Measurements from ENCODE around the gene EYS. TPM values are rescaled to one million over a fixed set of nuclear protein-coding genes. Genes with fewer than 3 reads are reported as not detected.
"Not testable (repeated sequence)": the region's sequence is repeated elsewhere in the genome, so short reads cannot be mapped to it uniquely, and the experiment has no call there.

The EYS gene
- total RNA-seq, 4 donors from 2014 or later, result 0.12 to 1.4 (median 0.22) TPM

DNA sequence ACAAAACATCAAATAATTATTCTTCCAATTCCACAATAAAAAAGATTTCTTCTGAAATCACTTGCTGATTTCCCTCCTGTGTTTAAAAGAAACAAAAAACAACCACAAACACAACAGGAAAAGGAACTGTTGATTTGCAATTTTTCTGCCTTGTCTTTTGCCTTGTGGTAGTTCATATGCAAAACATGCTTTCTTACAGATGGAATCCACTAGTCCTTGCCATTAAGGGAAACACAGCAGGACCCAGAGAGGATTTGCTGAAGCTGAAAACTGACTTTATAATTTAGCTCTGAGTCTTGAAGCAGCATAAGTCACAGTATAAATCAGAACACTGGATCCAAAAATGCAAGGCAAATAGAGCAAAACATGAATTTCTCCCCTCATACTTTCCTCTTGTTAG lies 1742.7 kb downstream of the EYS start:
- ATAC-seq (ENCODE audit: low FRiP score) (no peak), DNase-seq (ENCODE audit: low spot score) (no peak)
- no peak for TF ChIP-seq CTCF (IDR thresholded peaks at IDR 0.05)

DNA sequence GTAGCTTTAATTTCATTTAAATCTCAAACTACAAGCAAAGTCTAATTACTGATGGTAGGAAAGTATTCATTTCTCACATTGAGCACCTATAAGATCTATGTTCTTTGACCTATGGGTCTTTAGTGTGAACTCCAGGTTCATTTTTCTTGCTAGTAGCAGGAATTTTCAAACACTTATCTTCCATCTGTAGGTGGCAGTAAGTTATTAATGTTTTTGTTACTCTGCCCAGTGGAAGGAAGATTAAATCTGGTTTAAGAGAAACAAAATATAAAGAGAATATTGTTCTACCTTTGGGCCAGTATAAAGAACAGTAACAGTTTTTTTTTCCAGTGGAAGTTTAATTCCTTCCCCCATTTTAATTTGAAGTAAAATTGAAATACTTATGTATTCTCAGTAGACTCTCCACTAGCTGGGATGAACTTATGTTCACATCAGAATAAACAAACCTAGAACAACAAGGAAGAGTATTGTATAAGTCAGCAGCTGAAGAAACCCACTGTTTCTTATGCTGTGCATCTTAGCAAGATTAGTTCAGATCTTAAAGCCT lies 1743.2 kb downstream of the EYS start:
- no peak for ATAC-seq (ENCODE audit: low FRiP score)
- no peak for TF ChIP-seq CTCF (IDR thresholded peaks at IDR 0.05)
- DNase-seq (ENCODE audit: low spot score), result no peak

DNA sequence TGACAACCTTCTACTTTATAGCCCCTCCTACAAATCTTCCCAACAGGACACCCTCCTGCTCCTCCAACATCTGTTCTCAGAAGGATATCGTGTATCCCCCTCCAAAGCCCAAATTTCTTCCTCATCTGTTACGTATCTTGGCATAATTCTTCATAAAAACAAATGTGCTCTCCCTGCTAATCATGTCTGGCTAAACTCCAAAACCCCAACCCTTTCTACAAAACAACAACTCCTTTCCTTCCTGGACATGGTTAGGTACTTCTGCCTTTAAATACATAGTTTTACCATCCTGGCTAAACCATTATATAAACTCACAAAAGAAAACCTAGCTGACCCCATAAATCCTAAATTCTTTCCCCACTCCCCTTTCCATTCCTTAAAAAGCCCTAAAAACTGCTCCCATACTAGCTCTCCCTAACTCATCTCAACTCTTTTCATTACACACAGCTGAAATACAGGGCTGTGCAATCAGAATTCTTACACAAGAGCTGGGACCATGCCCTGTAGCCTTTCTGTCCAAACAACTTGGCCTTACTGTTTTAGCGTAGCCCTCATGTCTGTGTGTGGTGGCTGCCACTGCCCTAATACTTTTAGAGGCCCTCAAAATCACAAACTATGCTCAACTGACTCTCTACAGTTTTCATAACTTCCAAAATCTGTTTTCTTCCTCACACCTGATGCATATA lies 1753.5 kb downstream of the EYS start:
- not testable (repeated sequence) for DNase-seq (ENCODE audit: low spot score); ATAC-seq (ENCODE audit: low FRiP score)

DNA sequence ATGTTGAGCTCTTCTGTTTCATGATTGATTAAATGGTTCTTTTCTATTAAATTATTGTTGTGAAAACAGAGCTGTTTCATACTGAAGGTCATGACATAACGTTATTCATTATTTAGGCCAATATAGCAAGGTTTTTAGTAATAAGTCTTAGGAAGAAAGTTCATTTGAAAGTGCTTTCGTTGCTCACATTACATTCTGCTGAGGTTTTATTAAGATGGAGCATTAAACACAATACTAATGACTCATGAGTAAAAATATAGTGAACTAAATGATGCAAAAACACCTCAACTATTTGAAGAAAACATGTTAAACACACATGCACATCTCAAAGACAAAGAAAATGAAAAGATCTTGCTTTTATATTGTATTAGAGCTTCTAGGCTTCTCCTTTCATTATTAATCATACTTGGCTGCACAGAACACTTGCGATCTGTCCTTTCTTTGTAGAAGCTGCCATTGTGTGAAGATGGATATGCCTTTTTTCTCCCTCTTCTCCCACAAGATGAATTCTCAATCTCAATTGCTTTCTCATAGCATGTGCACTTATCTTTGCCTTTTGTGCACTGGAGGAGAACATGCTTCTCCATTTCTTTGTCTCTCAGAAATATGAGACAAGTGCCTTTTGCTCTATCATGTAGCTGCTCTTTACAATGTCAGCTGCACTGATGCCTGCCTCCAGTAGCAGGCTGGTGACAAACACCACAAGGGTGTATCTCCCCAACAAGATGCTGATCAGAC lies 1759.1 kb downstream of the EYS start:
- ATAC-seq (ENCODE audit: low FRiP score) (no peak), DNase-seq (ENCODE audit: low spot score) (no peak)
- TF ChIP-seq CTCF (IDR thresholded peaks at IDR 0.05), result no peak

DNA sequence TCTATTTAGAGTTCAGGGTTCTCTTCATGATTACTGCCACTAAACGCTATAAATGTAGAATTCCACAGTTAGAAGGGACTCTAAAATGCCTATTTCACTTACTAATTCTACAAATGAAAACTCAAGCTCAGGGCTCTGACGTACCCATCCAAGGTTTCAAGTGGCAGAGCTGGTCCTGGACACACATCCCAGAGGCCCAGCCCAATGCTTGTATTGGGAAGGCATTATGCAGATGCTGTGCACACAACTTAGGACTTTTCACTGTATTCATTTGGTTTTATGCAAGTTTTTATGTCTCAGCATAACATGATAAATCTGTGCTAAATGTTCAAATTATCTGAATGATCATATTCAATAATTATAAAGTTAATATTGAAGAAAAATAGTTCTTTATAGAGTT lies 1761.0 kb downstream of the EYS start:
- no peak for TF ChIP-seq CTCF (IDR thresholded peaks at IDR 0.05)
- ATAC-seq (ENCODE audit: low FRiP score) (no peak), DNase-seq (ENCODE audit: low spot score) (no peak)

DNA sequence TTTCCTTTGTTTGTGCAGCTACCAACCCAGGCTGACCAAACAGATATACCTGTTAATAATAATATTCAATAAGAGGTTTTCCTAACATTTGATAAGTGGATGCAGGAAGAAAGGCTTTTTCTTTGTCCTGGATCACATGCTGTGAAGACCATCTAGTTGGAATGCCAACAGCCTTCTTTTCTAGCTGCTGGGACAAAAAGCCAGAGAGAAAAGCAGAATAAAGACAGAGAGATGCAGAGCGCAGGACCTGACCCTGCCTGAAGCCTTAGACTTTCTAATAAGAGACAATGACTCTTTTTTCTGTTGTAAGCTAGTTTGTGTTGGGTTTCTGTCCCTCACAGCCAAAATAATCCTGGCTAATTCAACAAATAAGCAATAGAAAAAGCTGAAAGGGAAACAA lies 1763.2 kb downstream of the EYS start:
- no peak for DNase-seq (ENCODE audit: low spot score)
- ATAC-seq (ENCODE audit: low FRiP score), result no peak
- TF ChIP-seq CTCF (IDR thresholded peaks at IDR 0.05), result no peak

- DNase-seq (ENCODE audit: low spot score) (no peak), ATAC-seq (ENCODE audit: low FRiP score) (no peak)
- no peak for TF ChIP-seq CTCF (IDR thresholded peaks at IDR 0.05)
Observed at GRCh38 chr6:63941747-63942470, 1765.1 kb downstream of the EYS start.

All from omental fat pad (tissue), 4 donors.